HFF-Myc (cell line): Measurements from ENCODE around the gene ATG101.

Source experiments
- DNase-seq: peaks from one replicate; pipeline ENCODE4 v3.0.0-alpha.2; 2011; ENCODE audit warnings: low read depth; ENCODE audit errors: extremely low read depth
- H3K4me3 ChIP-seq: replicated peaks from 2 replicates; pipeline ENCODE4 v1.5.1; 2011; ENCODE audit warnings: low read depth, mild to moderate bottlenecking, control low read depth, low read length
- TF ChIP-seq, protein P1 (sequence below): IDR thresholded peaks from 2 replicates; pipeline ENCODE4 v1.5.1; 2012; ENCODE audit warnings: mild to moderate bottlenecking, low read depth, low read length, control low read depth; ENCODE audit errors: missing control alignments

The ATG101 gene

DNA sequence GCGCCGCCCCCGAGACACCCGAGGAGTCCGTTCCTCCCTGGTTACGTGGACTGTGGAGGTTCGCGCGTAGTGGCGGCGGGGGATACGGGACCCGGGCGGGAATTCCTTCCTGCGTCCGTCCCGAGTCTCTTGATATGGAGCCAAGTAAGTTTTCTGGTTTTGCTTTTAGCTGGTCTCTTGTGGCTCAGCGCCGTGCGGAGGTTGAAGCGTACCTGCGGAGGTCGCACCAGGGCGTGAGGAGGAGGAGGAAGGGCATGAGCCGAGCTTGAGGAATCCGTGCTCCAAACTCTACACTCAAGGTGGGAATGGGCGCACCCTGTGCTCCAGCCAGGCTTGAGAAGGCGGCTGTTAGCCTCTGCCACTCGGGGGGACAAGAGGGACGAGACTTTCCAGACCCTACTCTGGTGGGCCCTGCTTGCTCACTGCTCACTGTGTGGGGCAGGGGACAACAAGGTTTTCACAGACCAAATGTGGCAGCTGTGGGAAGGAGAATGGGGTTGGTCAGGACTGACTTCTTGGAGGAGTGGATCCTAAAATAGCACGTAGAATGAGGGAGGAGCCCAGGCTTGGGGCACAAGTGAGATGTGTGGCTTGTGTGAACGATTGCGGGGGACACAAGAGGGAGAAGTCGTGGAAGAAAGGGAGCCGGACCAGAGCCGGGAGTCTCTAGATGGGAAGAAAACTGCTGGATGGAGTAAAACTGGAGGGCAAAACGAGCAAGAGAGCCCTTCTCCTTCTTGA is 577 bp downstream of the ATG101 start:
- H3K4me3 ChIP-seq, result peak overlapping the region; percentile 97
- TF ChIP-seq, protein P1, sequence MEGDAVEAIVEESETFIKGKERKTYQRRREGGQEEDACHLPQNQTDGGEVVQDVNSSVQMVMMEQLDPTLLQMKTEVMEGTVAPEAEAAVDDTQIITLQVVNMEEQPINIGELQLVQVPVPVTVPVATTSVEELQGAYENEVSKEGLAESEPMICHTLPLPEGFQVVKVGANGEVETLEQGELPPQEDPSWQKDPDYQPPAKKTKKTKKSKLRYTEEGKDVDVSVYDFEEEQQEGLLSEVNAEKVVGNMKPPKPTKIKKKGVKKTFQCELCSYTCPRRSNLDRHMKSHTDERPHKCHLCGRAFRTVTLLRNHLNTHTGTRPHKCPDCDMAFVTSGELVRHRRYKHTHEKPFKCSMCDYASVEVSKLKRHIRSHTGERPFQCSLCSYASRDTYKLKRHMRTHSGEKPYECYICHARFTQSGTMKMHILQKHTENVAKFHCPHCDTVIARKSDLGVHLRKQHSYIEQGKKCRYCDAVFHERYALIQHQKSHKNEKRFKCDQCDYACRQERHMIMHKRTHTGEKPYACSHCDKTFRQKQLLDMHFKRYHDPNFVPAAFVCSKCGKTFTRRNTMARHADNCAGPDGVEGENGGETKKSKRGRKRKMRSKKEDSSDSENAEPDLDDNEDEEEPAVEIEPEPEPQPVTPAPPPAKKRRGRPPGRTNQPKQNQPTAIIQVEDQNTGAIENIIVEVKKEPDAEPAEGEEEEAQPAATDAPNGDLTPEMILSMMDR, result no peak
- DNase-seq, result no peak

DNA sequence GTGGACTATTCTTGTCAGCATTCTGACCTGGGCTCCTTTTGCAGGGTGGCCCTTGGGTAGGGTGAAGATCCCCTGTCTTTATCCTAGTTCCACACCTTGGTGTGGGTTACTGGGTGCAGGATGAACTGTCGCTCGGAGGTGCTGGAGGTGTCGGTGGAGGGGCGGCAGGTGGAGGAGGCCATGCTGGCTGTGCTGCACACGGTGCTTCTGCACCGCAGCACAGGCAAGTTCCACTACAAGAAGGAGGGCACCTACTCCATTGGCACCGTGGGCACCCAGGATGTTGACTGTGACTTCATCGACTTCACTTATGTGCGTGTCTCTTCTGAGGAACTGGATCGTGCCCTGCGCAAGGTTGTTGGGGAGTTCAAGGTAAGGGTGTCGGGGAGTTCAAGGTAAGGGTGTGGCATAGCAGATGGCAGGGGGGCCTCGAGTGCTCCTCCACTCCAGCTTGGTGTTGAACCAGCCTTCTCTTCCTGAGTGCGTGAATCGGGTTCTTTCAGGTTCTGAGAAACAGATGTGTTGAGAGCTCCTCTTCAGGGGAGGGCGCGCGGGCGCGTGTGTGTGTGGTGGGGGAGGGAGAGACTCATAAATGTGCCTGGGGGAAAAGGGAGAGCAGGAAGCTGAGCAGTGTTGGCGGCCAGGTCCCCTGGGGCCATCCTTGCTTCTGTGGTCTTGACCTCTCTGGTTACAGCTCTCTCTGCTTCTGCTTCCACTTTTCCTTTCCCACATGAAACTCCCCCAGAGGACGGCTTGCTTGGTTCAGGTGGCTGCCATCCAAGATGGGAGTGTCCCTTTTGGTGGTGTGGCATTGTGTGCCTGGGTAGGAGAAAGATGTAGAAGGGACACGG is 4.0 kb downstream of the ATG101 start:
- TF ChIP-seq, protein P1, result no peak
- DNase-seq, result peak; percentile 40
- 0 out of 2 replicates have a peak overlapping the region, but pooled peaks have one; percentile 3 for H3K4me3 ChIP-seq

DNA sequence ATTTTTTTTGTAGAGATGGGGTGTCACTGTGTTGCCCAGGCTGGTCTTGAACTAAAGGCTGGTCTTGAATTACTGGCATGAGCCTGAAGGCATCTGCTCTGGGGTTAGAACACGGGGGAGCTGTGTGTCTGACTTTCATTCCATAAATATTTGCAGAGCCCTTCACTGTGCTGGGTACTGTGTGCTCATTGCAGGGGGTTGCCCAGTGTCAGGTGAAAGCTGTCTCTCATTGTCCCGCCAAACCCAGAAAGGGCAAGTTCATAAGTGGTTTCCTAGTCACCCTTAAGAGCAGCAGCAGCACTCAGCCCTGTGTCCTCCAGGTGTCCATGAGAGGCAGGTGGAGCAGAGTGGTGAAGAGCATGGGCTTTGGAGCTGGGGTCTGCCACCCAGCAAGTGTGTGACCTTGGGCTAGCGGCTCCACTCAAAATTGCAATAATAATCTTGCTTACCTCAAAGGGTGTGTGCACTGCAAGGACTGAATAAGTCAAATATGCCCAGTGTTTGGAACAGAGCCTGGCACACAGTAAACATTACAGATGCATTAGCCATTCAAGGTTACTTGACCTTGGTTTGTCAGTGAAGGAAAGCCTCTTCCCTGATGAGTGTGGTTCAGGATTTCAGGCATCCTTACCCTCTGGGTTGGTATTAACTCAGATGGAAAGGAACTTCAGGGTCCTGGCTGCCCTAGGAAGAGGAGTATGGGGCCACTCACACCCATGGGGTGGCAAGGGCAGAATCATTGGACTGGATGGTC is 5.4 kb downstream of the ATG101 start:
- DNase-seq, result no peak
- TF ChIP-seq, protein P1, result no peak

DNA sequence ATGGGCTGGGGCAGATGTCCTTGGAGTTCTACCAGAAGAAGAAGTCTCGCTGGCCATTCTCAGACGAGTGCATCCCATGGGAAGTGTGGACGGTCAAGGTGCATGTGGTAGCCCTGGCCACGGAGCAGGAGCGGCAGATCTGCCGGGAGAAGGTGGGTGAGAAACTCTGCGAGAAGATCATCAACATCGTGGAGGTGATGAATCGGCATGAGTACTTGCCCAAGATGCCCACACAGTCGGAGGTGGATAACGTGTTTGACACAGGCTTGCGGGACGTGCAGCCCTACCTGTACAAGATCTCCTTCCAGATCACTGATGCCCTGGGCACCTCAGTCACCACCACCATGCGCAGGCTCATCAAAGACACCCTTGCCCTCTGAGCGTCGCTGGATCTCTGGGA is 7.0 kb downstream of the ATG101 start:
- no peak overlapping the region for H3K4me3 ChIP-seq
- TF ChIP-seq, protein P1, result no peak
- DNase-seq, result no peak

More for the DNA sequence above, 5.4 kb downstream of the ATG101 start:
- no peak overlapping the region for H3K4me3 ChIP-seq

DNA sequence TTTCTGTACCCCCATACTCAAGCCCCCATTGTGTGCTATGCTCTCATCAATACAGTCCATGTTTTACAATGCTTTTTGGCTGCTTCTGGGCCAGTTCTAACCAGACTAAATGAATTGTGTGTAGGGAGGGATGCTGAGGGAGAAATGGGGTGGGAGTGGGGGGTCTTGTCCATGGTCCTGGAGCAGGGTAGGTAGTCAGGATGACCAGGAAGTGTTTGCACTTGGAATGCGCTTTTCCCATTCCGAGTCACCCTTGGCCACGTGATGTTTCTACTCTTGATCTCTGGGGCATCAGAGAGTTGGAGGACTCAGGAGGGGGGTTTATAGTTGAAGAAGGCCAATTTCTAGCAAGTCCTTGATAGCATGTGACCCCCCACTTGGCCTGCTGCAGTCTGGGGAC is 8.5 kb downstream of the ATG101 start:
- no peak for DNase-seq
- TF ChIP-seq, protein P1, result no peak
- H3K4me3 ChIP-seq, result no peak overlapping the region

DNA sequence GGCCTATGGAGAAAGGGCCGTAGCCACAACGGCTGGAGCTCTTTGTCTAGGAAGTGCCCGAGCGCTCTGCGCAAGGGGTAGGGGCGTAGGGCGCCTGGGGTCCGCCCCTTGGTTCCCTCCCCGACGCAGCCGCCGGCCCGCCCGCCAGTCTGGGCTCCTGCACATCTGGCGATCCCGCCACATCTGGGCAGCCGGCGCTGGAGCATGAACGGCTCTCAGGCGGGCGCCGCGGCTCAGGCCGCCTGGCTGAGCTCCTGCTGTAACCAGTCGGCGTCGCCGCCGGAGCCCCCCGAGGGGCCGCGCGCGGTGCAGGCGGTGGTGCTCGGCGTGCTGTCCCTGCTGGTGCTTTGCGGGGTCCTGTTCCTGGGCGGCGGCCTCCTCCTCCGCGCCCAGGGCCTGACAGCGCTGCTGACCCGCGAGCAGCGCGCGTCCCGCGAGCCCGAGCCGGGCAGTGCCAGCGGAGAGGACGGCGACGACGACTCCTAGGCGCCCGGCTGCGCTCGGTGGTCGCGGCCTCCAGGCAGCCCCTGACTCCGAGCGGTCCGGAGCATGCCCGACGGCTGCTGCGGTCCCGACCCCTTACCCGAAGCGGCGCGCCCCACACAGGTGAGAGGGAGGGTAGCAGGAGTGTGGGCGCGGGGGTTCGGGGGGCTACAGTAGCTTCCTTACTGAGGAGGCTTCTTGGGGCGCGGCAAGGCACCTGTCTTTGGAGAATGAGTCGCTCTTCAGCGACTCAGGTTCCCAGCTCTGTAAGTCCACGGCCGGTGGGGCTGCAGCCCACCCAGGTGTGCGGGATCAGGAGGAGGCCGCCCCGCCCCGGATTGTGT is 10.0 kb downstream of the ATG101 start, which contains the start of gene SMIM41:
SMIM41 (plus strand) TSS at position 129 of the 827 bp plus-strand sequence; CDS start at position 205, 76 bp downstream.
- TF ChIP-seq, protein P1, result no peak
- no peak within 1 kb of the TSS for H3K4me3 ChIP-seq
- DNase-seq, result no peak
